Vagina (tissue), 2 donors: Measurements from ENCODE around the gene PHYHIPL.

Experiments used
- CTCF ChIP-seq, 3 experiments: fragments of 450-650 bp in 2 of 3; fragments of 200-600 bp in 1 of 3; sonication (generic) in 1 of 3; IDR thresholded peaks; one replicate each; pipeline ENCODE4 v1.5.1; 2017 to 2019; ENCODE audit warnings: antibody characterized with exemption in 3 of 3, mild to moderate bottlenecking in 2 of 3, moderate library complexity in 2 of 3
- POLR2A ChIP-seq, 2 donors: fragments of 450-650 bp; IDR thresholded peaks; one replicate each; pipeline ENCODE4 v1.6.1; 2017; ENCODE audit warnings: antibody characterized with exemption in 2 of 2, mild to moderate bottlenecking in 2 of 2, moderate library complexity in 2 of 2

- no peak for TF ChIP-seq CTCF (IDR thresholded peaks at IDR 0.05)
- no peak for TF ChIP-seq POLR2A (IDR thresholded peaks at IDR 0.05)
Measured at GRCh38 chr10:59177031-59177797, 771 bp downstream of the PHYHIPL start.
